HG03108 (cell line): ENCODE results near the gene SLC24A4.
"Not testable (repeated sequence)": the region's sequence is repeated elsewhere in the genome, so short reads cannot be mapped to it uniquely, and the experiment has no call there.

Source experiments
- ATAC-seq: cut with Tn5 transposase; IDR thresholded peaks from one replicate; pipeline ENCODE4 v1.9.1; 2021; ENCODE audit warnings: moderate library complexity; ENCODE audit not compliant: unreplicated experiment

SLC24A4 gene

GRCh38 chr14:92398888-92399636, 76.1 kb downstream of the SLC24A4 start:
- ATAC-seq = no peak

- ATAC-seq = peak; percentile 52
Observed at GRCh38 chr14:92400579-92401444, 77.8 kb downstream of the SLC24A4 start.

- ATAC-seq = no peak
Observed at GRCh38 chr14:92401561-92401960, 78.6 kb downstream of the SLC24A4 start.

- ATAC-seq = not testable (repeated sequence)
Observed at GRCh38 chr14:92402500-92402899, 79.5 kb downstream of the SLC24A4 start.

DNA sequence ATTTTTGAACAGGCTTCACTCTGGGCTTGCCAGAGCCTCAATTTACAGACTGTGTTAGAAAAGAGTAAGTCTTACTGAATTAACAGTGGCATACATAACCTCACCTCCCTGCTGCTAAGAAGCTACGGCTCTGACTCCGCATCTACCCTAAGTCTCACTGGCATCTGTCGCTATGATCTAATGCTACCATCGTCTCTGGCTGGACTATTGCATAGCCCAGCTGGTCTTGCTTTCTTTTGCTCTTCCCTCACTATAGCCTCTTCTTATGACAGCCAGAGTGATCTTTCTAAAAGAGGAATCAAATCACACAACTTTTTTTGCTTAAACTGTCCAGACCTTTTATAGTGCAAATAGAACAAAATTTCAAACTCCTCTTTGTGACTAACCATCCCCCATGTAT, 81.1 kb downstream of the SLC24A4 start:
- no peak for ATAC-seq

GRCh38 chr14:92404421-92404820, 81.5 kb downstream of the SLC24A4 start:
- no peak for ATAC-seq

GRCh38 chr14:92404938-92405337, 82.0 kb downstream of the SLC24A4 start:
- no peak for ATAC-seq

- ATAC-seq = no peak
Observed at GRCh38 chr14:92407410-92407809, 84.4 kb downstream of the SLC24A4 start.

DNA sequence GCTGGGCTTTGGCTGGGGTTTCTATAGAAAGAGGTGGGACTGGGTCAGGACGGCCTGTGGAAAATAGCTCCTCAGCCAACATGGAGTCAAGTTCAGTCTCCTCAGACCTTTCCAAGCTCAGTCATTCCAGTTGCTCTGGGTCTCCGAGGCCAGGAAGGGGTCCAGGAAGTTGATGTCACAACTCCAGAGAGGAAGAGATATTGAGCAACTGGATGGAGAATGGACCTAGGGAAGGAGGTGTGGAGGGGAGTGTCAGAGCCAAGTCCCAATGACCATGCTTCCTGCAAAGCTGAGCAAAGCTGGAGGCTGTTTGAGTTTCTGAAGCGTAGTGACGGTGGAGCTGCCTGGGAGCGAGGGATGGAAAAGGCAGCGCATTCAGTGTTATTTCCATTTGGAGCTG, 86.1 kb downstream of the SLC24A4 start:
- no peak for ATAC-seq

DNA sequence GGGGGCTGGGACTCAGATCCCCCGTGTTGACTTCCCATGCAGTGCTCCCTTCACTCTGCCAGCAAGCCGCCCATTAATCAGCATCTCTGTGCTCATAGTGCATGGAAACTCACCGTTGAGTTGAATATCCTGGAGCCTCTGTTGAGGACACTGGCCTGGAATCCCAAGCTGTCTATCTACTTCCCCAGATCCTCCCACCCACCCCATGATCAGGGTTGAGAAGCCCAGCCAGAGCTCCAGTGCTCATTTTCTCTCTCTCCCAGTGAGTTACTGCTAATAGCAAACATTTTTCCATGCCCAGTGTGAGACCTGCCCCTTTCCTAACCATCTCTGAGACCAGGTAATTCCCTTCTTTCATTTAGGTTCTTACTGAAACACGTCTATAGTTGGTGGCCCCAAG, 88.2 kb downstream of the SLC24A4 start:
- no peak for ATAC-seq

DNA sequence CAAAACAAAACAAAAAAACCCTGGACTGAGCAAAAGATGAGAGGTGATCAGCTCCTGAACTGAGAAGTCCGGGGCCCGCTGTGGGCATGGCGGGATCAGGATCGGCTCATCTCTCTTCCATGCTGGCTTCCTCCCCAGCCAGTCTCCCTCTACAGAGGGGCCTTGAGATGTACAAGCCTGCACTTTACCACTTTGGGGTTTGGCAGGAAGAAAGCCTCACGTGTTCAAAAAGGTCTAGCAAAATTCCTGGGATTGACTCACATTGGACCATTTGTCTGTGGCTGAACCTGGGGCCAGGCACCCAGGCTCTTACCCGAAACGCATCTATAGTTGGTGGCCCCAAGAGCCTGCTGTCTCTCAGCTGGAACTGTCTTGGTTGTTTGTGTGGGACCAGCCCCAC, 89.0 kb downstream of the SLC24A4 start:
- no peak for ATAC-seq

- no peak for ATAC-seq
Observed at GRCh38 chr14:92412912-92413311, 89.9 kb downstream of the SLC24A4 start.

DNA sequence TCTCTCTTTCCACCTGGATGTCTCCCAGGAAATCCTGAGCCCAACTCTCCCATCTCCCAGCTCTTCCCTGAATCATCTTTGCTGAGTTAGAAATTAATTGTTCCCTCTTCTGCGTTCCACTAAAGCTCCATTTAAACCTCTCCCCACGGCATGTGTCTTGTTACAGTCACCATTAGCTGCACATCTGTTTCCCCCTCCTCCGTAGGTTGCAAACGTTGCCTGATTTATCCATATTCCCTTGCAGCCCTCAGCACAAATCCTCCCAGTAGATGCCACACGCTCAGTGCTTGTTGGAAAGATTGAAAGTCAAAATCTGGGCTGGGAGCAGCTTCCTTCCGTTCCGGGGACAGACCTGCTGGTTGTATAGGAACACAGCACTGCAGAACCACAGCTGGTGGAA, 90.4 kb downstream of the SLC24A4 start:
- ATAC-seq = no peak

GRCh38 chr14:92414690-92415445, 91.9 kb downstream of the SLC24A4 start:
- ATAC-seq = no peak

DNA sequence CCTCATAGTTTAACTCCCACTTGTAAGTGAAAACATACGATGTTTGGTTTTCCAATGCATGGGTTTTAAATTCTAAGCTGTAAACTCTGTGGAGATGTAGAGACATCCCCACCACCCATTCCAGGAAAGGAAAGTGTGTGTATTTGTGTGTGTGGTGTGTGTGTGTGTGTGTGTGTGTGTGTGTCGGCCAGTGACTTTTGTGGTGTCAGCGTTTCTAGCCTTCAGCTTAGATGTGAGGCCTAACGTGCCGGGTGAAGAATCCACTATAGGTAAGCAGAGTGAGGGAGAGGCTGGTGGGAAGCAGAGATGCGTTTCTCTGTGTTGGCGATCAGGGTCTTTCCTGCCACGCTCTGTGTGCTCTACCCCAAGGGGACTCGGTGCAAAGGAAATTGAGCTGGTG, 93.0 kb downstream of the SLC24A4 start:
- no peak for ATAC-seq

DNA sequence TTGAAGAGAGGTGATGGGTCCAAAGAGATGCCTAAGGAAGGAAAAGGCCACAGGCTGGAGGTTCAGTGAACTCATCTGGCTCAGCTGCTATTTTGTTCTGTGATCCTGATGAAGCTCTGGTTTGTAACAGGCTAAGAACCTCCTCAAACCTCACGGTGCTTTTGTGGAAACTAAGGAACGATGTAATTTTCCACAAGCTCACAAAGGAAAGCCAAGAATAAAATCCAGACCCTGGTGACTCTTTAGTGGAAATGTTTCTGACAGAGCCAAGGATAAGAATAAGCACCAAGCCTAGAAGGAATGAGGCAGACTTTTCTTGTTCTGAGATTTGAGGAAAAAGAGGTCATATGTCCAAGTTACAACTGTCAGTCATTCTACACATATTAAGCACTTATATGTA, 93.6 kb downstream of the SLC24A4 start:
- no peak for ATAC-seq

DNA sequence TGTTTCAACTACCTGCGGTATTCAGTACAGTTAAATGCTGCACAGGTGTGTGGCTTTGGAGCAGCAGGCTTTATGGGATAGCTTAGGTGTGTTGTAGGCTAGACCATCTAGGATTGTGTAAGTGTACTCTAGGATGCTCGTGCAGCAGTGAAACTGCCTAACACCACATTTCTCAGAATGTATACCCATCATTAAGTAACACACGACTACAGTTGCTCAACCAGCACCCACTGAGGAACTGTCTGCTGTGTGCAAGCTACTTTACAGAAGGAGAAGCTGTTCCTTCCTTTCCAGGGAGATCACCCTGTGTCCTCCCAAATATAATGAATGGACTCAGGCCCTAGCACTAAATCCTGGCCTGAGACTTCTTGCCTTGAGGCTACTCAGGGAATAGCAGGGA, 94.8 kb downstream of the SLC24A4 start:
- no peak for ATAC-seq

- ATAC-seq = no peak
Observed at GRCh38 chr14:92421751-92422150, 98.8 kb downstream of the SLC24A4 start.

DNA sequence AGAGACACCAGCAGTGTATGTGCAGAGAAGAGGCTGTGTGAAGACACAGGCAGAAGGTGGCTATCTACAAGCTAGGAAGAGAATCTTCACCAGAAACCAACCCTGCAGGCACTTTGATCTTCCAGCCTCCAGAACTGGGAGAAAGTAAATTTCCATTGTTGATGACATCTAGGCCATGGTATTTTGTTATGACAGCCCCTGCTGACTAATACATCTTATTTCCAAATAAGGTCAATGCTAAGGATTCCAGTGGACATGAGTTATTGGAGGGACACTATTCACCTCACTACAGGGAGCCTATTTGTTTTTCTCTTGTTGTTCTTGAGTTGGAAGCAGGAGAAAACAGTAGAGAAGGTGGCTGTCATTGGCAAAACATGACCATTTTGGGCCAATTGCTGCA, 102.1 kb downstream of the SLC24A4 start:
- ATAC-seq = no peak

- no peak for ATAC-seq
Observed at GRCh38 chr14:92426237-92426636, 103.3 kb downstream of the SLC24A4 start.

GRCh38 chr14:92427096-92427495, 104.1 kb downstream of the SLC24A4 start:
- ATAC-seq = no peak

- no peak for ATAC-seq
Observed at GRCh38 chr14:92430686-92431085, 107.7 kb downstream of the SLC24A4 start.
